ENCODE data around the gene GLI1. TPM values are rescaled to one million over a fixed set of nuclear protein-coding genes. Genes with fewer than 3 reads are reported as not detected.
A peak's percentile ranks its signal among the peaks of the same experiment; 100 is the strongest.

The GLI1 gene
- polyA plus RNA-seq, 1 donor from 2014 or later = 4.2 TPM

DNA sequence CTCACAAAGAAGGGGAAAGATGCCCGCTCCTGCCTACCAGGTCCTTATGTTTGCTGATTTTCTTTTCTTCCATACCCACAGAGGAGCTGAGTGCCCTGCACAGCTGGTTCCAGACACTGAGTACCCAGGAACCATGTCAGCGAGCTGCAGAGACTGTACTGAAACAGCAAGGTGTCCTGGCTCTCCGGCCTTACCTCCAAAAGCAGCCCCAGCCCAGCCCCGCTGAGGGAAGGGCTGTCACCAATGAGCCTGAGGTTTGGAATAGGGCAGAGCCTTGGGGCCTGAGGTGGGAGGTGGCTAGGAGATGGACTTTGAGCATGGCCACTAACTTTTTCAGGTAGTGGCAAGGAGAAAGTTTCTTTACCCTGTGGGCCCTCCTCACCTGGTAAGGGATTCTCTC is 30.5 kb downstream of the GLI1 start:
- no peaks in the 10 kb centered on the region for H4K20me1 ChIP-seq (ENCODE audit: insufficient read depth)
- no peak for TF ChIP-seq SMC3 (conservative IDR thresholded peaks at IDR 0.05; ENCODE audit: poor library complexity)
- TF ChIP-seq MXI1 (conservative IDR thresholded peaks at IDR 0.05; ENCODE audit: poor library complexity, severe bottlenecking) = no peak
- no peak for TF ChIP-seq RAD21 (conservative IDR thresholded peaks at IDR 0.05)
- no peak for TF ChIP-seq EZH2 (IDR thresholded peaks at IDR 0.05; ENCODE audit: borderline replicate concordance, insufficient read depth, low read length, poor library complexity, severe bottlenecking)
- TF ChIP-seq, protein P1, sequence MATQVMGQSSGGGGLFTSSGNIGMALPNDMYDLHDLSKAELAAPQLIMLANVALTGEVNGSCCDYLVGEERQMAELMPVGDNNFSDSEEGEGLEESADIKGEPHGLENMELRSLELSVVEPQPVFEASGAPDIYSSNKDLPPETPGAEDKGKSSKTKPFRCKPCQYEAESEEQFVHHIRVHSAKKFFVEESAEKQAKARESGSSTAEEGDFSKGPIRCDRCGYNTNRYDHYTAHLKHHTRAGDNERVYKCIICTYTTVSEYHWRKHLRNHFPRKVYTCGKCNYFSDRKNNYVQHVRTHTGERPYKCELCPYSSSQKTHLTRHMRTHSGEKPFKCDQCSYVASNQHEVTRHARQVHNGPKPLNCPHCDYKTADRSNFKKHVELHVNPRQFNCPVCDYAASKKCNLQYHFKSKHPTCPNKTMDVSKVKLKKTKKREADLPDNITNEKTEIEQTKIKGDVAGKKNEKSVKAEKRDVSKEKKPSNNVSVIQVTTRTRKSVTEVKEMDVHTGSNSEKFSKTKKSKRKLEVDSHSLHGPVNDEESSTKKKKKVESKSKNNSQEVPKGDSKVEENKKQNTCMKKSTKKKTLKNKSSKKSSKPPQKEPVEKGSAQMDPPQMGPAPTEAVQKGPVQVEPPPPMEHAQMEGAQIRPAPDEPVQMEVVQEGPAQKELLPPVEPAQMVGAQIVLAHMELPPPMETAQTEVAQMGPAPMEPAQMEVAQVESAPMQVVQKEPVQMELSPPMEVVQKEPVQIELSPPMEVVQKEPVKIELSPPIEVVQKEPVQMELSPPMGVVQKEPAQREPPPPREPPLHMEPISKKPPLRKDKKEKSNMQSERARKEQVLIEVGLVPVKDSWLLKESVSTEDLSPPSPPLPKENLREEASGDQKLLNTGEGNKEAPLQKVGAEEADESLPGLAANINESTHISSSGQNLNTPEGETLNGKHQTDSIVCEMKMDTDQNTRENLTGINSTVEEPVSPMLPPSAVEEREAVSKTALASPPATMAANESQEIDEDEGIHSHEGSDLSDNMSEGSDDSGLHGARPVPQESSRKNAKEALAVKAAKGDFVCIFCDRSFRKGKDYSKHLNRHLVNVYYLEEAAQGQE (IDR thresholded peaks at IDR 0.05; ENCODE audit: borderline replicate concordance) = no peak
- TF ChIP-seq, protein P2, sequence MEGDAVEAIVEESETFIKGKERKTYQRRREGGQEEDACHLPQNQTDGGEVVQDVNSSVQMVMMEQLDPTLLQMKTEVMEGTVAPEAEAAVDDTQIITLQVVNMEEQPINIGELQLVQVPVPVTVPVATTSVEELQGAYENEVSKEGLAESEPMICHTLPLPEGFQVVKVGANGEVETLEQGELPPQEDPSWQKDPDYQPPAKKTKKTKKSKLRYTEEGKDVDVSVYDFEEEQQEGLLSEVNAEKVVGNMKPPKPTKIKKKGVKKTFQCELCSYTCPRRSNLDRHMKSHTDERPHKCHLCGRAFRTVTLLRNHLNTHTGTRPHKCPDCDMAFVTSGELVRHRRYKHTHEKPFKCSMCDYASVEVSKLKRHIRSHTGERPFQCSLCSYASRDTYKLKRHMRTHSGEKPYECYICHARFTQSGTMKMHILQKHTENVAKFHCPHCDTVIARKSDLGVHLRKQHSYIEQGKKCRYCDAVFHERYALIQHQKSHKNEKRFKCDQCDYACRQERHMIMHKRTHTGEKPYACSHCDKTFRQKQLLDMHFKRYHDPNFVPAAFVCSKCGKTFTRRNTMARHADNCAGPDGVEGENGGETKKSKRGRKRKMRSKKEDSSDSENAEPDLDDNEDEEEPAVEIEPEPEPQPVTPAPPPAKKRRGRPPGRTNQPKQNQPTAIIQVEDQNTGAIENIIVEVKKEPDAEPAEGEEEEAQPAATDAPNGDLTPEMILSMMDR (IDR thresholded peaks at IDR 0.05; ENCODE audit: poor library complexity, severe bottlenecking) = no peak
- TF ChIP-seq EP300 (conservative IDR thresholded peaks at IDR 0.05; ENCODE audit: poor library complexity, severe bottlenecking) = no peak
- TF ChIP-seq TAF1 (IDR thresholded peaks at IDR 0.05; ENCODE audit: low read depth) = no peak
- no peak for TF ChIP-seq POLR2AphosphoS5 (IDR thresholded peaks at IDR 0.05)
- no peaks in the 10 kb centered on the region for H3K9me3 ChIP-seq (ENCODE audit: low read length)
- H3K4me3 ChIP-seq (ENCODE audit: low read length) = no peak overlapping the region
- no peak overlapping the region for H3K9ac ChIP-seq (ENCODE audit: low read length)
- H3K27me3 ChIP-seq (ENCODE audit: insufficient read depth, low read depth, low read length) = no peaks in the 10 kb centered on the region
- H3F3A ChIP-seq (ENCODE audit: insufficient read depth, low read length, poor library complexity, severe bottlenecking) = no peaks in the 10 kb centered on the region
- H2AFZ ChIP-seq (ENCODE audit: low read depth, low read length) = no peak overlapping the region
- peaks cover 15% of the 10 kb centered on the region for H3K79me2 ChIP-seq (replicated peaks; ENCODE audit: insufficient read depth, low read length)
- no peak overlapping the region for H3K27ac ChIP-seq (ENCODE audit: low read length)
- H3K9me2 ChIP-seq (ENCODE audit: insufficient read depth, low read length) = no peaks in the 10 kb centered on the region
- H3K36me3 ChIP-seq (ENCODE audit: insufficient read depth, low read length) = peaks cover 4% of the 10 kb centered on the region
- no peak overlapping the region for H3K4me2 ChIP-seq (ENCODE audit: low read length)

DNA sequence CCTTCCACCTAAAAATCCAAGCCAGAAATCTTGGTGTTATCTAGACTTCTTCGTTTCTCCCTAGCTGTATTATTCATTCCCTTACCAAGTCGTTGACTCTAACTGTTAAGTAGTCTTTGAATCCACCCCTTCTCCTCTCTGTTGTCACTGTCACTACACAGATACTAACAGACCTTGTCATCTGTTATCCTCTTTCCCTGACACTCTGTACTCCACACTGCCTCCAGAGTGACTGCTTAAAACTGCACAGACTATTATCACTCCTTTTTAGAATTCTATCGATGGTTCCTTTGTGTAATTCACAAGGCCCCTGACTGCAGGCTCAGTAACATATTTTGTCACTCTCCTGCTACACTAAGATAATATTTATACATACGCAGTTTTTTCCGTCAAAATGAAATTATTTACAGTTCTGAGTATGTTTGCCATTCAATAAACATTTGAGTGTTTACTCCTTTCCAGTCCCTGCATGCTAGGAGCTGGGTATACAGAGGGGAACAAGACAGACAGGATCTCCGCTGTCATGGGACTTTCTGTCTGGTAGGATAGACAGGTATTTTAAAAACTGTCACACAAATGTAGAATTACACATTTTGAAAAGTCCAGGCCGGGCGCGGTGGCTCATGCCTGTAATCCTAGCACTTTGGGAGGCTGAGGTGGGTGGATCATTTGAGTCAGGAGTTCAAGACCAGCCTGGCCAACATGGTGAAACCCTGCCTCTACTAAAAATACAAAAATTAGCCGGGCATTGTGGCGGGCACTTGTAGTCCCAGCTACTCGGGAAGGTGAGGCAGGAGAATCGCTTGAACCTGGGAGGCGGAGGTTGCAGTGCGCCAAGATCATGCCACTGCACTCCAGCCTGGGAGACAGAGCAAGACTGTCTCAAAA is 32.1 kb downstream of the GLI1 start:
- H3K27ac ChIP-seq (ENCODE audit: low read length) = peak overlapping the region; percentile 66
- no peak overlapping the region for H3K4me3 ChIP-seq (ENCODE audit: low read length)
- H4K20me1 ChIP-seq (ENCODE audit: insufficient read depth) = no peaks in the 10 kb centered on the region
- H3K9me2 ChIP-seq (ENCODE audit: insufficient read depth, low read length) = no peaks in the 10 kb centered on the region
- TF ChIP-seq, protein P1 (IDR thresholded peaks at IDR 0.05; ENCODE audit: borderline replicate concordance) = no peak
- TF ChIP-seq SMC3 (conservative IDR thresholded peaks at IDR 0.05; ENCODE audit: poor library complexity) (no peak), MXI1 (conservative IDR thresholded peaks at IDR 0.05; ENCODE audit: poor library complexity, severe bottlenecking) (no peak), TAF1 (IDR thresholded peaks at IDR 0.05; ENCODE audit: low read depth) (no peak), RAD21 (conservative IDR thresholded peaks at IDR 0.05) (no peak), EZH2 (IDR thresholded peaks at IDR 0.05; ENCODE audit: borderline replicate concordance, insufficient read depth, low read length, poor library complexity, severe bottlenecking) (no peak), POLR2AphosphoS5 (IDR thresholded peaks at IDR 0.05) (no peak), EP300 (conservative IDR thresholded peaks at IDR 0.05; ENCODE audit: poor library complexity, severe bottlenecking) (peak; percentile 21)
- TF ChIP-seq, protein P2 (IDR thresholded peaks at IDR 0.05; ENCODE audit: poor library complexity, severe bottlenecking) = peak; percentile 63
- peaks cover 4% of the 10 kb centered on the region for H3K36me3 ChIP-seq (ENCODE audit: insufficient read depth, low read length)
- H3K4me2 ChIP-seq (ENCODE audit: low read length) = no peak overlapping the region
- no peak overlapping the region for H2AFZ ChIP-seq (ENCODE audit: low read depth, low read length)
- no peaks in the 10 kb centered on the region for H3K9me3 ChIP-seq (ENCODE audit: low read length)
- peaks cover 15% of the 10 kb centered on the region for H3K79me2 ChIP-seq (replicated peaks; ENCODE audit: insufficient read depth, low read length)
- H3K9ac ChIP-seq (ENCODE audit: low read length) = peak overlapping the region; percentile 39
- H3F3A ChIP-seq (ENCODE audit: insufficient read depth, low read length, poor library complexity, severe bottlenecking) = no peaks in the 10 kb centered on the region
- H3K27me3 ChIP-seq (ENCODE audit: insufficient read depth, low read depth, low read length) = no peaks in the 10 kb centered on the region

Data from neural cell (in vitro differentiated cells).